Neural progenitor cell (in vitro differentiated cells): ENCODE data around the gene RALB. TPM values are rescaled to one million over a fixed set of nuclear protein-coding genes. Genes with fewer than 3 reads are reported as not detected.

Experiments used
- DNase-seq: peaks from one replicate; pipeline ENCODE4 v3.0.0-alpha.2; 2016; ENCODE audit warnings: low spot score
- H2AFZ ChIP-seq: fragments of 200-600 bp; sonication (generic); replicated peaks from 2 replicates; pipeline ENCODE4 v1.6.1; 2016; ENCODE audit warnings: antibody characterized with exemption
- H3F3A ChIP-seq: fragments of 200-600 bp; sonication (generic); 2 replicates; pipeline ENCODE4 v1.6.1; 2016; ENCODE audit warnings: antibody characterized with exemption, low read depth
- H3K27ac ChIP-seq: fragments of 200-600 bp; sonication (generic); 2 replicates; pipeline ENCODE4 v1.5.1; 2016; ENCODE audit warnings: mild to moderate bottlenecking
- H3K27me3 ChIP-seq: fragments of 200-600 bp; sonication (generic); 2 replicates; pipeline ENCODE4 v1.6.1; 2016; ENCODE audit warnings: mild to moderate bottlenecking, moderate library complexity
- H3K36me3 ChIP-seq: fragments of 200-600 bp; sonication (generic); 2 replicates; pipeline ENCODE4 v1.5.1; 2016
- H3K4me1 ChIP-seq: fragments of 200-600 bp; sonication (generic); 2 replicates; pipeline ENCODE4 v1.6.1; 2016; ENCODE audit warnings: mixed run types
- H3K4me2 ChIP-seq: fragments of 200-600 bp; sonication (generic); 2 replicates; pipeline ENCODE4 v1.6.1; 2016
- H3K4me3 ChIP-seq: fragments of 200-600 bp; sonication (generic); 2 replicates; pipeline ENCODE4 v1.5.1; 2016
- H3K79me2 ChIP-seq: fragments of 200-600 bp; sonication (generic); 2 replicates; pipeline ENCODE4 v1.6.1; 2016; ENCODE audit warnings: low read depth
- H3K9ac ChIP-seq: fragments of 200-600 bp; sonication (generic); 2 replicates; pipeline ENCODE4 v1.6.1; 2016
- H3K9me3 ChIP-seq: fragments of 200-600 bp; sonication (generic); 2 replicates; pipeline ENCODE4 v1.5.1; 2016; ENCODE audit warnings: low read depth
- H4K20me1 ChIP-seq: fragments of 200-600 bp; sonication (generic); 2 replicates; pipeline ENCODE4 v1.6.1; 2016; ENCODE audit warnings: low read depth
- H3K27ac Mint-ChIP-seq: 3 replicates; pipeline ENCODE4 v1.8.0; 2021; ENCODE audit warnings: mixed read lengths
- H3K27me3 Mint-ChIP-seq: 2 replicates; pipeline ENCODE4 v1.8.0; 2022; ENCODE audit warnings: low read depth, mild to moderate bottlenecking, inconsistent platforms, moderate library complexity, mixed read lengths; ENCODE audit not compliant: insufficient read depth
- H3K36me3 Mint-ChIP-seq: 3 replicates; pipeline ENCODE4 v1.8.0; 2021; ENCODE audit warnings: mixed read lengths
- H3K4me1 Mint-ChIP-seq: 3 replicates; pipeline ENCODE4 v1.8.0; 2021; ENCODE audit warnings: mixed read lengths
- H3K4me3 Mint-ChIP-seq: 3 replicates; pipeline ENCODE4 v1.8.0; 2021; ENCODE audit warnings: mild to moderate bottlenecking, moderate library complexity, mixed read lengths
- H3K9me3 Mint-ChIP-seq: 3 replicates; pipeline ENCODE4 v1.8.0; 2020; ENCODE audit warnings: mixed read lengths
- EZH2 ChIP-seq: fragments of 200-600 bp; sonication (generic); IDR thresholded peaks from 2 replicates; pipeline ENCODE4 v1.6.1; 2017; ENCODE audit warnings: antibody characterized with exemption, mild to moderate bottlenecking, moderate library complexity
- EZH2phosphoT487 ChIP-seq: fragments of 200-600 bp; sonication (generic); IDR thresholded peaks from 2 replicates; pipeline ENCODE4 v1.6.1; 2017; ENCODE audit warnings: antibody characterized with exemption
- total RNA-seq: library from RNA; depleted of rRNA; stranded (reverse); fragments of >200 nt; gene quantifications from 2 replicates; pipeline ENCODE4 v1.2.3, GENCODE V29; 2015; ENCODE audit warnings: low replicate concordance
- TF ChIP-seq, protein P1 (sequence below): fragments of 200-600 bp; sonication (generic); IDR thresholded peaks from 2 replicates; pipeline ENCODE4 v1.5.1; 2017; ENCODE audit warnings: antibody characterized with exemption, mild to moderate bottlenecking

Gene RALB
- total RNA-seq, 1 donor from 2014 or later: 79.8 TPM

DNA sequence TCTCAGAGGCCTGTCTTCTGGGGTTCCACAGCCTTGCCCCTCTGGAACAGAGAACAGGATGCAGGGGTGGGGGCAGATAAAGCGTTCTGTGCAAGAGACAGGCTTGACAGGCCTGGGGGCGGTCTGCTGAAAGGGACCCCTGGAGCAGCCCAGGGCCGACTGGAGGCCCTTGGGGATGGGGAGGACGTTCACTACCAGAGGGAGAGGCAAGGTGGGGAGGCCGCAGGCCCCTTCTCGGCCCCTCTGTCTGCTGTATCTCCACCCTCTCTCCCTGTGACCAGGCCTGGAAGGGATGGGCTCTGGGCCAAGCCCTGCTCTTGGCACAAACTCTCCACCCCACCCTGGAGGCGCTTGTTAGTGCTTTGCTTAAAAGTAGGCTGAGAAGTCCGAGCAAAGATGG lies 66.0 kb downstream of the RALB start:
- H3K36me3 ChIP-seq: no peaks in the 10 kb centered on the region
- TF ChIP-seq, protein P1, sequence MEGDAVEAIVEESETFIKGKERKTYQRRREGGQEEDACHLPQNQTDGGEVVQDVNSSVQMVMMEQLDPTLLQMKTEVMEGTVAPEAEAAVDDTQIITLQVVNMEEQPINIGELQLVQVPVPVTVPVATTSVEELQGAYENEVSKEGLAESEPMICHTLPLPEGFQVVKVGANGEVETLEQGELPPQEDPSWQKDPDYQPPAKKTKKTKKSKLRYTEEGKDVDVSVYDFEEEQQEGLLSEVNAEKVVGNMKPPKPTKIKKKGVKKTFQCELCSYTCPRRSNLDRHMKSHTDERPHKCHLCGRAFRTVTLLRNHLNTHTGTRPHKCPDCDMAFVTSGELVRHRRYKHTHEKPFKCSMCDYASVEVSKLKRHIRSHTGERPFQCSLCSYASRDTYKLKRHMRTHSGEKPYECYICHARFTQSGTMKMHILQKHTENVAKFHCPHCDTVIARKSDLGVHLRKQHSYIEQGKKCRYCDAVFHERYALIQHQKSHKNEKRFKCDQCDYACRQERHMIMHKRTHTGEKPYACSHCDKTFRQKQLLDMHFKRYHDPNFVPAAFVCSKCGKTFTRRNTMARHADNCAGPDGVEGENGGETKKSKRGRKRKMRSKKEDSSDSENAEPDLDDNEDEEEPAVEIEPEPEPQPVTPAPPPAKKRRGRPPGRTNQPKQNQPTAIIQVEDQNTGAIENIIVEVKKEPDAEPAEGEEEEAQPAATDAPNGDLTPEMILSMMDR: no peak
- TF ChIP-seq EZH2phosphoT487 (no peak), EZH2 (no peak)
- no peak overlapping the region for H3K4me2 ChIP-seq
- H3K27me3 ChIP-seq: peaks cover 24% of the 10 kb centered on the region
- no peaks in the 10 kb centered on the region for H3K36me3 Mint-ChIP-seq
- no peaks in the 10 kb centered on the region for H3K79me2 ChIP-seq
- no peaks in the 10 kb centered on the region for H3K9me3 ChIP-seq
- H3K4me1 ChIP-seq: no peaks in the 10 kb centered on the region
- no peak overlapping the region for H3K27ac Mint-ChIP-seq
- H3K4me1 Mint-ChIP-seq: peaks cover 16% of the 10 kb centered on the region
- DNase-seq: no peak
- peaks cover 17% of the 10 kb centered on the region for H3K27me3 Mint-ChIP-seq
- H3K27ac ChIP-seq: no peak overlapping the region
- no peaks in the 10 kb centered on the region for H3K9me3 Mint-ChIP-seq
- H4K20me1 ChIP-seq: no peaks in the 10 kb centered on the region
- no peaks in the 10 kb centered on the region for H3F3A ChIP-seq
- no peak overlapping the region for H3K9ac ChIP-seq
- no peak overlapping the region for H3K4me3 ChIP-seq
- H2AFZ ChIP-seq: no peak overlapping the region
- H3K4me3 Mint-ChIP-seq: no peak overlapping the region

DNA sequence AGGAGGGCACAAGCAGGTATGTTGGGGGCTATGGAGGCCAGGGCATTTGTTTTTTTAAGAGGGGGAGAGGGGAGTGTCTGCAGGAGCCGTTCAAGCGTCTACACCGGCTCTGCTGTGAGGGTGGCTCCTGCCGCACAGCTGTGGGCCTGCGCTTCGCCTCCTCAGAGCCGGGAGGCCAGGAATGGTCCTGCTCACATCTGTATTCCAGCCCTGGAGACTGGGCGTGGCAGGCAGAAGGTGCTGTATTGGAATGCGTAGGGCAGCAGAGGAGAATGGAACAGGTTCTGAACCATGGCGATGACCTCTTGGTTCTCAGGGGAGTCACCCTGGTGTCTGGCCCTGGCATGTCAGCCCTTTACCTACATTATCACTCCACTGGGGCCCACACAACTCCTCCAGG lies 66.5 kb downstream of the RALB start:
- Histone ChIP-seq H3K9me3 (no peaks in the 10 kb centered on the region), H3K4me1 (no peaks in the 10 kb centered on the region), H3K4me3 (no peak overlapping the region), H3K4me2 (no peak overlapping the region), H3K27me3 (peaks cover 19% of the 10 kb centered on the region), H3K36me3 (no peaks in the 10 kb centered on the region), H3K79me2 (no peaks in the 10 kb centered on the region), H3K9ac (no peak overlapping the region), H2AFZ (no peak overlapping the region), H4K20me1 (no peaks in the 10 kb centered on the region), H3K27ac (no peak overlapping the region), H3F3A (no peaks in the 10 kb centered on the region)
- Mint-ChIP-seq H3K9me3 (no peaks in the 10 kb centered on the region), H3K36me3 (no peaks in the 10 kb centered on the region), H3K4me3 (no peak overlapping the region), H3K27ac (no peak overlapping the region), H3K4me1 (peaks cover 12% of the 10 kb centered on the region), H3K27me3 (peaks cover 17% of the 10 kb centered on the region)
- TF ChIP-seq, protein P1: no peak
- TF ChIP-seq EZH2: no peak
- TF ChIP-seq EZH2phosphoT487: no peak
- no peak for DNase-seq

DNA sequence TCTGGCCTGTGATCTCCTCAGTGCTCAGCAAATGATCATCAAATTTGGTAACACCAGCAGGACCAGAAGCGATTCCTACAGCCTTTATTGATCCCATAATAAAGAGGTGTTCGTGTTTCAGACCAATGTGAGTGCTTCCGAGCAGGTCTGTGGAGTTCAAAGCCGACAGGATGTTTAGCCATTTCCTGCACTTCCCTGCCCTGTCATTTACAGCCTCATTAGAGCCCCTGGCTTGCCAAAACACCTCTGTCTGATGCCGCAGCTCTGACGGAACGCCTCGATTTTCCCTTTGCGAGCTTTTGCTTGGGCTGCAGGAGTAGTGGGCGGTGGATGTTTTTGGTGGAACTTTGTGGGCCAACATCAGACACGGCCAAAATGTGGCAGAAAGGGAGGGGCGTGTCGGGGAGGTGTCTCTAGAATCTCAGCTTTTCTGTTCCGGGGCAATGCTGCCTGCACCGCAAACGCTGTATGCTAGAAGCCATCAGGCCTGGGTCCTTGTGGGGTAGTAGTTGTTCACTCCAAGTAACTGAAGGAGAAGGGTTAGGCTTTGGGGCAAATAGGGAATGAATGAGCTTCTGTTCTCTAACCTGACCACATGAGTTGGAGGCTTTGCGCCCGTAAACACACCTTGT lies 67.2 kb downstream of the RALB start:
- H3K27me3 Mint-ChIP-seq: peaks cover 17% of the 10 kb centered on the region
- Histone ChIP-seq H4K20me1 (no peaks in the 10 kb centered on the region), H3K79me2 (no peaks in the 10 kb centered on the region), H3K4me3 (no peak overlapping the region), H3K9me3 (no peaks in the 10 kb centered on the region), H2AFZ (no peak overlapping the region), H3F3A (no peaks in the 10 kb centered on the region), H3K27me3 (peaks cover 12% of the 10 kb centered on the region), H3K36me3 (no peaks in the 10 kb centered on the region), H3K9ac (no peak overlapping the region), H3K27ac (no peak overlapping the region), H3K4me2 (no peak overlapping the region), H3K4me1 (no peaks in the 10 kb centered on the region)
- H3K4me1 Mint-ChIP-seq: peaks cover 7% of the 10 kb centered on the region
- H3K36me3 Mint-ChIP-seq: no peaks in the 10 kb centered on the region
- TF ChIP-seq, protein P1: no peak
- TF ChIP-seq EZH2: no peak
- no peak for TF ChIP-seq EZH2phosphoT487
- no peak for DNase-seq
- no peaks in the 10 kb centered on the region for H3K9me3 Mint-ChIP-seq
- no peak overlapping the region for H3K4me3 Mint-ChIP-seq
- no peak overlapping the region for H3K27ac Mint-ChIP-seq
